Measurements from ENCODE around the gene PLA2G12B.

The PLA2G12B gene

GRCh38 chr10:72888151-72888638 lies 66.4 kb downstream of the PLA2G12B start:
- Histone ChIP-seq H3K27me3 (ENCODE audit: control insufficient read depth, insufficient read depth, low read length) (no peaks in the 10 kb centered on the region), H3K9me3 (ENCODE audit: control insufficient read depth, low read depth, low read length) (no peaks in the 10 kb centered on the region), H3K4me1 (ENCODE audit: control insufficient read depth, low read depth, low read length) (peaks cover 36% of the 10 kb centered on the region), H3K4me3 (ENCODE audit: low read length) (no peak overlapping the region), H3K9ac (ENCODE audit: low read length) (no peak overlapping the region), H3K36me3 (ENCODE audit: control insufficient read depth, low read depth, low read length) (peaks cover 3% of the 10 kb centered on the region), H3K27ac (ENCODE audit: low read length) (no peak overlapping the region)

GRCh38 chr10:72887043-72887442 lies 67.6 kb downstream of the PLA2G12B start:
- H3K4me1 ChIP-seq (ENCODE audit: control insufficient read depth, low read depth, low read length) = peaks cover 36% of the 10 kb centered on the region
- no peaks in the 10 kb centered on the region for H3K9me3 ChIP-seq (ENCODE audit: control insufficient read depth, low read depth, low read length)
- H3K9ac ChIP-seq (ENCODE audit: low read length) = peak overlapping the region; percentile 37
- H3K27me3 ChIP-seq (ENCODE audit: control insufficient read depth, insufficient read depth, low read length) = no peaks in the 10 kb centered on the region
- H3K36me3 ChIP-seq (ENCODE audit: control insufficient read depth, low read depth, low read length) = peaks cover 3% of the 10 kb centered on the region
- H3K4me3 ChIP-seq (ENCODE audit: low read length) = peak overlapping the region; percentile 41
- H3K27ac ChIP-seq (ENCODE audit: low read length) = peak overlapping the region; percentile 72

DNA sequence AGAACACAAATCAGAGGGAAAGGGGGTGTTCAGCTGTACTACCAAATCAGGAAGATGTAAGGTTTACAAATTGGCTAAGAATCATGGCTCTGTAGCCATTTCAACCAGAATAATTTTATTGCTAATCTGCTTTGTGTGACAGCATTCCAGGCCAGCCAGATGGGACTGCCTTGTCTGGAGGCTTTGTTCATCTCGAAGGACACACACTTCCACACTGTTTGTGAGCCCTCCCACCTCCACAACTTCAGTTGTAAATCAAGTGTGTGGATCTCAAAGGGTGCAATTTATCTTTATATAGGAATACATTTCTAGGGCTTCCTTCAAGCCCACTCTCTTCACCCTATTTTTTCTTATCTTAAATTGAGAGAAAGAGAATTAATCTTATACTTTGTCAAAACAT lies 68.0 kb downstream of the PLA2G12B start:
- peak overlapping the region; percentile 54 for H3K27ac ChIP-seq (ENCODE audit: low read length)
- peak overlapping the region; percentile 37 for H3K9ac ChIP-seq (ENCODE audit: low read length)
- H3K27me3 ChIP-seq (ENCODE audit: control insufficient read depth, insufficient read depth, low read length) = no peaks in the 10 kb centered on the region
- no peaks in the 10 kb centered on the region for H3K9me3 ChIP-seq (ENCODE audit: control insufficient read depth, low read depth, low read length)
- peak overlapping the region; percentile 41 for H3K4me3 ChIP-seq (ENCODE audit: low read length)
- peaks cover 36% of the 10 kb centered on the region for H3K4me1 ChIP-seq (ENCODE audit: control insufficient read depth, low read depth, low read length)
- H3K36me3 ChIP-seq (ENCODE audit: control insufficient read depth, low read depth, low read length) = peaks cover 3% of the 10 kb centered on the region

DNA sequence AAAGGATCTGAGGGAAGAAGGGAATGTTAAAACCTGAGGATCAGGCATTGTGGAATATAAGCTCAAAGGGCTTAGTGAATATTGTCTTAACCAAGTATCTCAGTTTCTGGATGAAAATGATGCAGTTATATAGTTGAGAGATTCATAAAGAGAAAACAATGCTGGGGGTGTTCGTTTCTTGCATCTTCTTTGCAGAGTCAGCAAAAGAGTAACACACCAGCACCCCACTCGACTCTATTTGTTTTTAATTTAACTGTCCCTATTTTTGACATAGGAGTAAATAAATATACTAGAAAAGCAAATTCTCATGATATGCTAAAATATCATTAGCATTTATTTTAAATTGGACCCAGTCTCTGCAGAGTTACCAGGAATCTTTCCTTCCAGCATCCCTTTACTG lies 68.7 kb downstream of the PLA2G12B start:
- no peak overlapping the region for H3K4me3 ChIP-seq (ENCODE audit: low read length)
- no peak overlapping the region for H3K9ac ChIP-seq (ENCODE audit: low read length)
- H3K27ac ChIP-seq (ENCODE audit: low read length) = no peak overlapping the region
- no peaks in the 10 kb centered on the region for H3K9me3 ChIP-seq (ENCODE audit: control insufficient read depth, low read depth, low read length)
- H3K27me3 ChIP-seq (ENCODE audit: control insufficient read depth, insufficient read depth, low read length) = no peaks in the 10 kb centered on the region
- peaks cover 36% of the 10 kb centered on the region for H3K4me1 ChIP-seq (ENCODE audit: control insufficient read depth, low read depth, low read length)
- peaks cover 3% of the 10 kb centered on the region for H3K36me3 ChIP-seq (ENCODE audit: control insufficient read depth, low read depth, low read length)
